HG03342 (cell line): ENCODE results near the gene SLC66A1.

Experiments used
- ATAC-seq: cut with Tn5 transposase; IDR thresholded peaks from one replicate; pipeline ENCODE4 v1.9.1; 2021; ENCODE audit warnings: mild to moderate bottlenecking, moderate library complexity; ENCODE audit not compliant: unreplicated experiment

Gene SLC66A1

GRCh38 chr1:19360432-19360831, 48.3 kb downstream of the SLC66A1 start:
- no peak for ATAC-seq

GRCh38 chr1:19360843-19361610, 48.9 kb downstream of the SLC66A1 start:
- ATAC-seq, result no peak

GRCh38 chr1:19361611-19362147, 49.6 kb downstream of the SLC66A1 start:
- ATAC-seq, result no peak

GRCh38 chr1:19363536-19364152, 51.5 kb downstream of the SLC66A1 start:
- ATAC-seq, result no peak

- ATAC-seq, result no peak
These were observed 53.6 kb downstream of the SLC66A1 start for GRCh38 chr1:19365721-19366120.

GRCh38 chr1:19366599-19367536, 54.7 kb downstream of the SLC66A1 start:
- ATAC-seq, result no peak

- no peak for ATAC-seq
These were observed 55.5 kb downstream of the SLC66A1 start for GRCh38 chr1:19367584-19368041.

- no peak for ATAC-seq
These were observed 55.9 kb downstream of the SLC66A1 start for GRCh38 chr1:19368050-19368449.

- ATAC-seq, result no peak
These were observed 56.8 kb downstream of the SLC66A1 start for GRCh38 chr1:19368964-19369363.

GRCh38 chr1:19369396-19370090, 57.4 kb downstream of the SLC66A1 start:
- no peak for ATAC-seq

- ATAC-seq, result no peak
These were observed 58.5 kb downstream of the SLC66A1 start for GRCh38 chr1:19370453-19371170.

GRCh38 chr1:19371226-19372135, 59.4 kb downstream of the SLC66A1 start:
- ATAC-seq, result no peak

GRCh38 chr1:19372136-19372514, 60.0 kb downstream of the SLC66A1 start:
- no peak for ATAC-seq

- no peak for ATAC-seq
These were observed 60.5 kb downstream of the SLC66A1 start for GRCh38 chr1:19372602-19373001.

- no peak for ATAC-seq
These were observed 61.3 kb downstream of the SLC66A1 start for GRCh38 chr1:19373211-19374082.

GRCh38 chr1:19374083-19374801, 62.1 kb downstream of the SLC66A1 start:
- no peak for ATAC-seq

GRCh38 chr1:19374926-19375325, 62.8 kb downstream of the SLC66A1 start:
- no peak for ATAC-seq
